ENCODE data around the gene TRAM2. TPM values are rescaled to one million over a fixed set of nuclear protein-coding genes. Genes with fewer than 3 reads are reported as not detected.

The TRAM2 gene
- total and polyA plus RNA-seq, 9 of the 15 experiments (the other 6 are each of a cell fraction or from before 2014, with no cell fraction given): 2.6 to 13.3 (median 8.9) TPM

DNA sequence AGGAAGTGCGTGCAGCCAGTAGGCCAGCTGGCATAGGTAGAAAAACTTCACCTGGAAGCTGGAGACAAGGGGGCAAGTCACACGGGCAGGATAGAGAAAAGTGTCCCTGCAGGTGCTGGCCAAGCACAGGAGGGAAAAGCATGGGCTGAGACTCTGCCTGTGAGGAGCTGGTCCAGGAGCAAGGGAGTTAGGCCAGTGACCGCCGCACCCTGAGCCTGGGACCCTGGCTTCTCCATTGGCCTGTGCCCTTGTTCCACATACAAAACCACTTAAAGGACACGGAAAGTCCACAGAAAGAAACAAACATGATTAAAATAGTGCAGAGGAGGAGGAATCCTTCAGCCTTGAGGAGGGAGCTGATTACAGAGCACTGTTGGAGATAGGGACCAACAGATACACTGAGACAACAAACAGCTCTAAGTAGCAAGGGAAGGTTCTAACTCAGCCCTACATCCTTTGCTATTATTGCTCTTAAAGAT, 68.6 kb downstream of the TRAM2 start (continued):
- TF ChIP-seq, protein P1, sequence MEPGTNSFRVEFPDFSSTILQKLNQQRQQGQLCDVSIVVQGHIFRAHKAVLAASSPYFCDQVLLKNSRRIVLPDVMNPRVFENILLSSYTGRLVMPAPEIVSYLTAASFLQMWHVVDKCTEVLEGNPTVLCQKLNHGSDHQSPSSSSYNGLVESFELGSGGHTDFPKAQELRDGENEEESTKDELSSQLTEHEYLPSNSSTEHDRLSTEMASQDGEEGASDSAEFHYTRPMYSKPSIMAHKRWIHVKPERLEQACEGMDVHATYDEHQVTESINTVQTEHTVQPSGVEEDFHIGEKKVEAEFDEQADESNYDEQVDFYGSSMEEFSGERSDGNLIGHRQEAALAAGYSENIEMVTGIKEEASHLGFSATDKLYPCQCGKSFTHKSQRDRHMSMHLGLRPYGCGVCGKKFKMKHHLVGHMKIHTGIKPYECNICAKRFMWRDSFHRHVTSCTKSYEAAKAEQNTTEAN (CRISPR knock-in tag; IDR thresholded peaks at IDR 0.05): no peak
- TF ChIP-seq C11orf30 (IDR thresholded peaks at IDR 0.05; ENCODE audit: low read depth) (peak; percentile 11), MTA2 (IDR thresholded peaks at IDR 0.05; ENCODE audit: low read depth) (no peak), MTF1 (CRISPR knock-in tag; IDR thresholded peaks at IDR 0.05; ENCODE audit: borderline replicate concordance) (no peak), TAF7 (tag; IDR thresholded peaks at IDR 0.05) (no peak), ZNF263 (CRISPR knock-in tag; IDR thresholded peaks at IDR 0.05; ENCODE audit: borderline replicate concordance) (peak; percentile 77), EGR1 (conservative IDR thresholded peaks at IDR 0.05) (no peak)

DNA sequence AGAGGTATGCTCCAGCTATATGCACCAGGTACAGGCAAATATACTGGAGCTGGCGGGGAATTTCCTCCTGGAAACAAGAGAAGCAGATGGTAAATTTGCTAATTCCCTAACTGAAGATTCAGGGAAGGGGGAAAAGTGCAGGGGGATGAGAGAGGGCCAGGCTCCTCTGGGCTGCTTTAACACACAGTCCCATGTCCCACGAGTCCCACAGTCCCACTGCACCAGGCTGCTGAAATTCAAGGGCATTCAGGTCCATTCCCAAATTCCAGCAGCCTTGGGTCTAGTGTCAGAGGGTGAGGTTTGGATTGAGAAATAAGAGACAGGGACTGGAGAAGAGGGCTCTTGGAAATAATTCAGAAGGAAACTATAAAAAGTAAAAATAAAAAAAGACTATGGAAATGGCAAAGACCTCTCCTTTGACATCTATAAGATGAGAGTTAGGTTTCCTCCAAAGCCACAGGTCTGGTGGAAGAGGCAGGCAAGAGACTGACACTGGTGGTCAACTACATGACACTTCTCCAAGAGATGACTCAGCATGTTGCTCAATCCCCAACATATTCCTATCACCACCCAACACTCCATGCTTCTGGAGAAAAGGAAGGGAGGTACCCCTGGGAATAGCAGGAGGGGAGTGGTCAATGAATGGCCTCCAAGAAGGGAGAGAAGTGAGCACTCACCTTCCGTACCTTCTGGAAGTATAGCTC, 69.2 kb downstream of the TRAM2 start:
- in situ Hi-C loops (cut with MboI): no loop called here
- no peaks in the 10 kb centered on the region for H3K9me1 ChIP-seq (ENCODE audit: control insufficient read depth, insufficient read depth, low read length)
- peak overlapping the region; percentile 0; the same call in 1 of the 2 replicates for H3K4me2 ChIP-seq (ENCODE audit: insufficient read depth, low read length)
- H3K27me3 ChIP-seq (ENCODE audit: control insufficient read depth in 2 of 2, insufficient read depth in 2 of 2, low read length in 2 of 2): no peaks in the 10 kb centered on the region
- H3K27ac ChIP-seq (ENCODE audit: extremely low read depth, low read depth, low read length): no peak overlapping the region; the same call in 2 of the 3 replicates
- peaks cover 50 to 59% of the 10 kb centered on the region in 2 experiments for H3K4me1 ChIP-seq (replicated peaks in 1 of 2; ENCODE audit: control insufficient read depth in 2 of 2, insufficient read depth in 2 of 2, low read length in 2 of 2)
- intact Hi-C loops (cut with micrococcal nuclease): no loop called here
- no peak overlapping the region for H2AFZ ChIP-seq (ENCODE audit: low read depth, low read length)
- POLR2A ChIA-PET: interaction anchor here (0.7 to 1.0 kb wide), 3 partner anchors 8 to 807 kb away, joined by 3 to 5 read pairs (median 3); no protein-coding TSS in a partner anchor
- peak overlapping the region in 1 of 2 experiments; percentile 44; a peak in 1 of 4 replicates for H3K9ac ChIP-seq (ENCODE audit: insufficient read depth in 1 of 2, low read depth in 2 of 2, low read length in 2 of 2)
- H3K4me3 ChIP-seq: no peak overlapping the region
- CTCF ChIA-PET (ENCODE audit: low intra/inter-chr PET ratio): no interaction called here
- H4K20me1 ChIP-seq (replicated peaks; ENCODE audit: control insufficient read depth, insufficient read depth, low read length): no peaks in the 10 kb centered on the region
- no peaks in the 10 kb centered on the region for H3K79me2 ChIP-seq (ENCODE audit: control insufficient read depth, insufficient read depth, low read length)
- WGBS (ENCODE audit: insufficient coverage, low coverage, missing lambda C conversion rate): 77% methylated on average over 3 of the region's 3 CpGs
- H3K9me3 ChIP-seq (replicated peaks; ENCODE audit: control insufficient read depth, insufficient read depth, low read depth, low read length): no peaks in the 10 kb centered on the region
- no peak for FAIRE-seq
- no peak for ATAC-seq
- DNase-seq (ENCODE audit: extremely low read depth in 1 of 4, low spot score in 3 of 4): peak in 3 of 4 experiments; percentile 37 to 62 (median 59)
- H3K36me3 ChIP-seq (ENCODE audit: control insufficient read depth, insufficient read depth, low read length): peaks cover 68% of the 10 kb centered on the region; the same call in 2 of the 3 replicates
- no TSS peak for BruUV-seq (replicated peaks)
- TF ChIP-seq CEBPB (tag; IDR thresholded peaks at IDR 0.05) (peak; percentile 92), FIP1L1 (IDR thresholded peaks at IDR 0.05; ENCODE audit: low read depth, low read length, poor library complexity, severe bottlenecking) (no peak), TRIM24 (IDR thresholded peaks at IDR 0.05) (peak; percentile 14 to 53; a peak in 1 of 4 replicates), C11orf30 (IDR thresholded peaks at IDR 0.05; ENCODE audit: low read depth) (peak; percentile 89)
- TF ChIP-seq, protein P2, sequence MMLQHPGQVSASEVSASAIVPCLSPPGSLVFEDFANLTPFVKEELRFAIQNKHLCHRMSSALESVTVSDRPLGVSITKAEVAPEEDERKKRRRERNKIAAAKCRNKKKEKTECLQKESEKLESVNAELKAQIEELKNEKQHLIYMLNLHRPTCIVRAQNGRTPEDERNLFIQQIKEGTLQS (IDR thresholded peaks at IDR 0.05): peak; percentile 79; the same call in 1 of the 2 replicates
- TF ChIP-seq, protein P2 (CRISPR knock-in tag; conservative IDR thresholded peaks at IDR 0.05): no peak
- TF ChIP-seq, protein P3, sequence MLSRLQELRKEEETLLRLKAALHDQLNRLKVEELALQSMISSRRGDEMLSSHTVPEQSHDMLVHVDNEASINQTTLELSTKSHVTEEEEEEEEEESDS (CRISPR knock-in tag; IDR thresholded peaks at IDR 0.05): no peak
- TF ChIP-seq, protein P4, sequence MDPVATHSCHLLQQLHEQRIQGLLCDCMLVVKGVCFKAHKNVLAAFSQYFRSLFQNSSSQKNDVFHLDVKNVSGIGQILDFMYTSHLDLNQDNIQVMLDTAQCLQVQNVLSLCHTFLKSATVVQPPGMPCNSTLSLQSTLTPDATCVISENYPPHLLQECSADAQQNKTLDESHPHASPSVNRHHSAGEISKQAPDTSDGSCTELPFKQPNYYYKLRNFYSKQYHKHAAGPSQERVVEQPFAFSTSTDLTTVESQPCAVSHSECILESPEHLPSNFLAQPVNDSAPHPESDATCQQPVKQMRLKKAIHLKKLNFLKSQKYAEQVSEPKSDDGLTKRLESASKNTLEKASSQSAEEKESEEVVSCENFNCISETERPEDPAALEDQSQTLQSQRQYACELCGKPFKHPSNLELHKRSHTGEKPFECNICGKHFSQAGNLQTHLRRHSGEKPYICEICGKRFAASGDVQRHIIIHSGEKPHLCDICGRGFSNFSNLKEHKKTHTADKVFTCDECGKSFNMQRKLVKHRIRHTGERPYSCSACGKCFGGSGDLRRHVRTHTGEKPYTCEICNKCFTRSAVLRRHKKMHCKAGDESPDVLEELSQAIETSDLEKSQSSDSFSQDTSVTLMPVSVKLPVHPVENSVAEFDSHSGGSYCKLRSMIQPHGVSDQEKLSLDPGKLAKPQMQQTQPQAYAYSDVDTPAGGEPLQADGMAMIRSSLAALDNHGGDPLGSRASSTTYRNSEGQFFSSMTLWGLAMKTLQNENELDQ (CRISPR knock-in tag; IDR thresholded peaks at IDR 0.05; ENCODE audit: borderline replicate concordance): no peak
